Neural crest cell (in vitro differentiated cells): ENCODE measurements around the gene MOGAT2. TPM values are rescaled to one million over a fixed set of nuclear protein-coding genes. Genes with fewer than 3 reads are reported as not detected.

Experiments used
- DNase-seq: peaks from one replicate; pipeline ENCODE4 v3.0.0; 2021; ENCODE audit warnings: low read depth, mixed read lengths, low spot score
- H3K27ac Mint-ChIP-seq: one replicate; pipeline ENCODE4 v1.8.0; 2021; ENCODE audit warnings: mild to moderate bottlenecking, mixed read lengths; ENCODE audit not compliant: unreplicated experiment
- H3K27me3 Mint-ChIP-seq: 2 replicates; pipeline ENCODE4 v1.8.0; 2021; ENCODE audit warnings: low read depth, mild to moderate bottlenecking, mixed read lengths
- H3K36me3 Mint-ChIP-seq: 2 replicates; pipeline ENCODE4 v1.8.0; 2021; ENCODE audit warnings: low read depth, mild to moderate bottlenecking, mixed read lengths
- H3K4me1 Mint-ChIP-seq: 2 replicates; pipeline ENCODE4 v1.8.0; 2021; ENCODE audit warnings: mixed read lengths
- H3K4me3 Mint-ChIP-seq: one replicate; pipeline ENCODE4 v1.8.0; 2021; ENCODE audit warnings: mild to moderate bottlenecking, mixed read lengths
- H3K9me3 Mint-ChIP-seq: 2 replicates; pipeline ENCODE4 v1.8.0; 2021; ENCODE audit warnings: mixed read lengths
- total RNA-seq: library from RNA; stranded (reverse); gene quantifications from 2 replicates; pipeline ENCODE4 v1.2.1, GENCODE V29; 2021
- TF ChIP-seq, protein P1 (sequence below): fragments of 200-600 bp; sonication (generic); conservative IDR thresholded peaks from 2 replicates; pipeline ENCODE4 v1.5.0; 2021; ENCODE audit warnings: antibody characterized with exemption, mild to moderate bottlenecking

Gene MOGAT2
- total RNA-seq, 1 donor from 2014 or later, result not detected

DNA sequence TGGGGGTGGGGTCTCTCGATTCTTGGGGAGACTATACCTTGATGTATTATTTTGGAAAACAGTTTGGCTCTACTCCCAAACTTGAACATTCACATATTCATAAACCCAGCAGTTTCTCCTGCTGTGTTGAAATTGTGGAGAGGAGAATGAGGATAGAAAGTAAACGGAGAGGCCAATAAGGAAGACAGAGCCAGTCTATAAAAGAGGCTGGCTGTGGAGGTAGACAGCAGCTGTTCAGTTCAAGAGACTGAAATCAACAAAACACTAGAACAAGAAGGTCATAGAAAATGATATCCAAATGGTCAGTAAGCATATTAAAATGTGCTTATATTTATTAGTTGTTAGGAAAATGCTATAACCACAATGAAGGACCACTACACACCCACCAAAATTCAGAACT, 1.9 kb upstream of the MOGAT2 start:
- DNase-seq, result no peak
- TF ChIP-seq, protein P1, sequence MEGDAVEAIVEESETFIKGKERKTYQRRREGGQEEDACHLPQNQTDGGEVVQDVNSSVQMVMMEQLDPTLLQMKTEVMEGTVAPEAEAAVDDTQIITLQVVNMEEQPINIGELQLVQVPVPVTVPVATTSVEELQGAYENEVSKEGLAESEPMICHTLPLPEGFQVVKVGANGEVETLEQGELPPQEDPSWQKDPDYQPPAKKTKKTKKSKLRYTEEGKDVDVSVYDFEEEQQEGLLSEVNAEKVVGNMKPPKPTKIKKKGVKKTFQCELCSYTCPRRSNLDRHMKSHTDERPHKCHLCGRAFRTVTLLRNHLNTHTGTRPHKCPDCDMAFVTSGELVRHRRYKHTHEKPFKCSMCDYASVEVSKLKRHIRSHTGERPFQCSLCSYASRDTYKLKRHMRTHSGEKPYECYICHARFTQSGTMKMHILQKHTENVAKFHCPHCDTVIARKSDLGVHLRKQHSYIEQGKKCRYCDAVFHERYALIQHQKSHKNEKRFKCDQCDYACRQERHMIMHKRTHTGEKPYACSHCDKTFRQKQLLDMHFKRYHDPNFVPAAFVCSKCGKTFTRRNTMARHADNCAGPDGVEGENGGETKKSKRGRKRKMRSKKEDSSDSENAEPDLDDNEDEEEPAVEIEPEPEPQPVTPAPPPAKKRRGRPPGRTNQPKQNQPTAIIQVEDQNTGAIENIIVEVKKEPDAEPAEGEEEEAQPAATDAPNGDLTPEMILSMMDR, result no peak
- Mint-ChIP-seq H3K27me3 (peaks cover 2% of the 10 kb centered on the region), H3K4me1 (no peaks in the 10 kb centered on the region), H3K4me3 (no peak overlapping the region), H3K36me3 (no peaks in the 10 kb centered on the region), H3K27ac (no peak overlapping the region), H3K9me3 (no peaks in the 10 kb centered on the region)

DNA sequence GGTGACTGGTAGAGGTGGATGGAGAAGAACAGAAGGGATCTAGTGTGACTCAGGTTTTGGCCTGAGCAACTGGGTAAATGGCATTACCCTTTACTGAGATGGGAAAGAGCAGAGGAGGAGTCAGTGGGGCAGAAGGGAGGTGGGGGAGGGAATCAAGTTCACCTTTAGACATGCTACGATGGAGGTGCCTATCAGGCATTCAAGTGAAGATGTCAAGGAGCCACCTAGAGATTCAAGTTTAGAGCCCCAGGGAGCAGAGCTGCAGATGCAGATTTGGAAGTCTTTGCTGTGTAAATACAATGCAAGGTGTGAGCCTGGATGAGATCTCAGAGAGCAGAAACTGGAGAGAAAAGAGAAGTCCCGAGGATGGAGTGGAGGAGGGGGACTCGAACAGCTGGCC, 979 bp upstream of the MOGAT2 start:
- Mint-ChIP-seq H3K36me3 (no peaks in the 10 kb centered on the region), H3K9me3 (no peaks in the 10 kb centered on the region), H3K27ac (no peak overlapping the region), H3K4me1 (no peaks in the 10 kb centered on the region), H3K27me3 (peaks cover 2% of the 10 kb centered on the region), H3K4me3 (no peak overlapping the region)
- TF ChIP-seq, protein P1, result no peak
- no peak for DNase-seq

DNA sequence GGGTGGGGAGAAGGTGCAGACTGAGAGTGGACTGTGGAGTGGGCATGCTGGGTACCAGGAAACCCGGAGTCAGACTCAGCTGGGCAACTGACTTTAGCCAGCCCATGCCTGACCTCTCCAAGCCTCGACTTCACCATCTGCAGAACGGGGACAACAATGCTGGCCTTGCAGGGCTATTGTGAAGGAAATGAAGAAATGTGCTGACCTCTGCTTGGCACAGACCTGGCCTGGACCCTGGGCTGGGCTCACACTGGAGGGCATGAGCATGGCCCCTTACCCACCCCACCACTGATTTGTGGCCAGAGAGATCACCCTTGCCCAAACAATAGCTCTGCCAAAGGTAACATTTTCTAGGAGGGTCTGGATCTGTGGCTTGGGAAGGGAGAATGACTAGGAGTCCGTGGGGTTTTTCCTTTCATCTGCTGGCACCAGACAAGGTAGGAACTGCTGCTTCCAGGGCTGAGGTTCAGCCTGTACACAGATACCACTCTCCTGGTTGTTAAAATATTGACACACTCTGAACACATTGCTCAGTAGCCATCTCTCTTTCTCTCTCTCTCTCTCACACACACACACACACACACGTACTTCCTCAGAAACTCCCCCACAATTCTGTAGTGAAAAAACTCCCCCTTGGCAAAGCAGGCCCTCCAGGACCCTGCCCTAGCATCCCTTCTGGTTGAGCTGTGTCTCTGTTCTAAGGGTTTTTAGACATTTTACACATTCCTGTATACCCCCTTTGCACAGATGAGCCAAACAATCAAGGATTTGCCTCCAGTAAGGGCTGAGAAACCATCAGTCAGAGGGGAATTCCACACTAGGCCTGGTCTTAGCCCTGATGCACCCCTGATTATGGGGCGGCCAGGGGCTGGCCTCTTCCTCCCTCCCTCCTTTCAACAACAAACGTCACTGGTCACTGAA, 1.0 kb downstream of the MOGAT2 start:
- no peaks in the 10 kb centered on the region for H3K36me3 Mint-ChIP-seq
- H3K27me3 Mint-ChIP-seq, result peaks cover 2% of the 10 kb centered on the region

DNA sequence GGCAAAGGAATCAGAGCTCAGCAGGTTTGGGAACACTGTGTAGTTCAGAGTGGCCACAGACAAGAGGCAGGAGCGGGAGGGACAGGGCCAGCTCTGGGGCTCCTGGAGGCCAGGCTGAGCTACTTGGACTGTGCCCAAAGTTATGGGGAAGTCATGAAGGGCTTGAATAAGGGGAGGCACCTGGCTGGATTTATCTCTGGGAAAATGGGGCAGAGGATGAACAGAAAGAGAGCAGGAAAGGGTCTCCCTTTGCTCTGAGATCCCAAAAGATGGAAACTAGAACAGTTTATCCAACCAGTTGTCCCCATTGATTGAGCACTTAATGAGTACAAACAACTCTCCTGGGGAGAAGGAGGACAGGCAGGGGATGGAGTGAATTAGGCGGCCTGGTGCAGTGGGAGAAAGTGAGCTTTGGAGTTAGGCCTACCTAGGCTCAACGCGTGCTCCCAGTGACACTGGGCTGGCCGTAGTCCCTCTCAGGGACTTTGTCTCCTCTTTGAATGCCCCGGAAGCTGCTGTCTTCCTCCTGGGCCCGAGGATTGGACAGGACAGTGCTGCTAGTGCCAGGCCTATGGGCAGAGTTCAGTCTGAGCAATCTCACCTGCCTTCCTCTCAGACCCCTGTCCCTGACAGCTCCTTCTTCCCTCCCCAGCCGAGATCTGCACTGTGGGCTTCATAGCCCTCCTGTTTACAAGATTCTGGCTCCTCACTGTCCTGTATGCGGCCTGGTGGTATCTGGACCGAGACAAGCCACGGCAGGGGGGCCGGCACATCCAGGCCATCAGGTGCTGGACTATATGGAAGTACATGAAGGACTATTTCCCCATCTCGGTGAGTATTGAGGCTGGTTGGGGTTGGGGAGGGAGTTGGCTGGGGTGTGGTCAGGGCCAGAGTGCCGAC, 2.0 kb downstream of the MOGAT2 start:
- Mint-ChIP-seq H3K9me3 (no peaks in the 10 kb centered on the region), H3K4me1 (no peaks in the 10 kb centered on the region), H3K27me3 (peaks cover 2% of the 10 kb centered on the region), H3K36me3 (no peaks in the 10 kb centered on the region), H3K4me3 (no peak overlapping the region), H3K27ac (no peak overlapping the region)
- TF ChIP-seq, protein P1, result no peak
- no peak for DNase-seq

More for the DNA sequence above, 1.0 kb downstream of the MOGAT2 start:
- Mint-ChIP-seq H3K27ac (no peak overlapping the region), H3K9me3 (no peaks in the 10 kb centered on the region), H3K4me1 (no peaks in the 10 kb centered on the region), H3K4me3 (no peak overlapping the region)
- DNase-seq, result no peak
- TF ChIP-seq, protein P1, result no peak

DNA sequence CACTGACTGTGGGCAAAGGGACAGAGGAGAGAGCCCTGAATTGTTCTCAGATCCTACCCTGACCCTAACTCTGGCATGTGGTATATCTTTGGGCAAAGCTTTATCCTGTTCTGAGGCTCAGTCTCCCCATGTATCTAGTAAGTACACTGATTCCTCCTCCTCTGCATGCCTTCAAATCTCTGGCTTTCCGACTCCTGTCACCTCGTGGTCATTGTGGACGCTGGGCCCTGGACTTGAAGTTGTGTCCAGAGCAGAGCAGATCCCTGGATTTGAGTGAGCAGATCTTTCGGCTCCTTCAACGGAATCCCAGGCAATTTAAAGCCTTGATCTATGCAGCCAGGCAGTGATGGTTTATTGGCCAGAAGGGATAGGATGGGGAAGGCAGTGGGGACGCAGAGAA, 3.0 kb downstream of the MOGAT2 start:
- H3K27ac Mint-ChIP-seq, result no peak overlapping the region
- no peaks in the 10 kb centered on the region for H3K9me3 Mint-ChIP-seq
- TF ChIP-seq, protein P1, result no peak
- no peak overlapping the region for H3K4me3 Mint-ChIP-seq
- H3K4me1 Mint-ChIP-seq, result no peaks in the 10 kb centered on the region
- DNase-seq, result no peak
- H3K27me3 Mint-ChIP-seq, result peaks cover 2% of the 10 kb centered on the region
- H3K36me3 Mint-ChIP-seq, result no peaks in the 10 kb centered on the region
